ENCODE data around the gene CNTNAP4.

CNTNAP4 gene

GRCh38 chr16:76500006-76500405, 222.8 kb downstream of the CNTNAP4 start:
- TF ChIP-seq CTCF (IDR thresholded peaks at IDR 0.05; ENCODE audit: control extremely low read depth, extremely low read depth, low read depth, missing control alignments) = no peak
- CTCF ChIA-PET = interaction anchor here (1.0 kb wide), 1 partner anchor 55 kb away, joined by 3 read pairs; no protein-coding TSS in a partner anchor
- POLR2A ChIA-PET = no interaction called here
- DNase-seq (ENCODE audit: extremely low spot score) = no peak

GRCh38 chr16:76502063-76502462, 224.9 kb downstream of the CNTNAP4 start:
- no peak for DNase-seq (ENCODE audit: extremely low spot score)
- ChIA-PET CTCF (no interaction called here), POLR2A (no interaction called here)
- no peak for TF ChIP-seq CTCF (IDR thresholded peaks at IDR 0.05; ENCODE audit: control extremely low read depth, extremely low read depth, low read depth, missing control alignments)

- ChIA-PET CTCF (no interaction called here), POLR2A (no interaction called here)
- no peak for DNase-seq (ENCODE audit: extremely low spot score)
- TF ChIP-seq CTCF (IDR thresholded peaks at IDR 0.05; ENCODE audit: control extremely low read depth, extremely low read depth, low read depth, missing control alignments) = no peak
Measured at GRCh38 chr16:76502555-76502954, 225.4 kb downstream of the CNTNAP4 start.

- DNase-seq (ENCODE audit: extremely low spot score) = no peak
- CTCF ChIA-PET = no interaction called here
- POLR2A ChIA-PET = no interaction called here
- no peak for TF ChIP-seq CTCF (IDR thresholded peaks at IDR 0.05; ENCODE audit: control extremely low read depth, extremely low read depth, low read depth, missing control alignments)
Measured at GRCh38 chr16:76503091-76503490, 225.9 kb downstream of the CNTNAP4 start.

GRCh38 chr16:76511203-76511602, 234.0 kb downstream of the CNTNAP4 start:
- no peak for TF ChIP-seq CTCF (IDR thresholded peaks at IDR 0.05; ENCODE audit: control extremely low read depth, extremely low read depth, low read depth, missing control alignments)
- no peak for DNase-seq (ENCODE audit: extremely low spot score)
- POLR2A ChIA-PET = no interaction called here
- CTCF ChIA-PET = interaction anchor here (1.1 kb wide), 1 partner anchor 23 kb away, joined by 3 read pairs; no protein-coding TSS in a partner anchor

GRCh38 chr16:76518781-76519180, 241.6 kb downstream of the CNTNAP4 start:
- ChIA-PET CTCF (interaction anchor here (0.9 kb wide), 1 partner anchor 35 kb away, joined by 3 read pairs; no protein-coding TSS in a partner anchor), POLR2A (no interaction called here)
- no peak for DNase-seq (ENCODE audit: extremely low spot score)
- TF ChIP-seq CTCF (IDR thresholded peaks at IDR 0.05; ENCODE audit: control extremely low read depth, extremely low read depth, low read depth, missing control alignments) = no peak

- no peak for TF ChIP-seq CTCF (IDR thresholded peaks at IDR 0.05; ENCODE audit: control extremely low read depth, extremely low read depth, low read depth, missing control alignments)
- ChIA-PET POLR2A (no interaction called here), CTCF (no interaction called here)
- no peak for DNase-seq (ENCODE audit: extremely low spot score)
Measured at GRCh38 chr16:76524356-76524755, 247.2 kb downstream of the CNTNAP4 start.
